ENCODE measurements around the gene TEX38.

DNA sequence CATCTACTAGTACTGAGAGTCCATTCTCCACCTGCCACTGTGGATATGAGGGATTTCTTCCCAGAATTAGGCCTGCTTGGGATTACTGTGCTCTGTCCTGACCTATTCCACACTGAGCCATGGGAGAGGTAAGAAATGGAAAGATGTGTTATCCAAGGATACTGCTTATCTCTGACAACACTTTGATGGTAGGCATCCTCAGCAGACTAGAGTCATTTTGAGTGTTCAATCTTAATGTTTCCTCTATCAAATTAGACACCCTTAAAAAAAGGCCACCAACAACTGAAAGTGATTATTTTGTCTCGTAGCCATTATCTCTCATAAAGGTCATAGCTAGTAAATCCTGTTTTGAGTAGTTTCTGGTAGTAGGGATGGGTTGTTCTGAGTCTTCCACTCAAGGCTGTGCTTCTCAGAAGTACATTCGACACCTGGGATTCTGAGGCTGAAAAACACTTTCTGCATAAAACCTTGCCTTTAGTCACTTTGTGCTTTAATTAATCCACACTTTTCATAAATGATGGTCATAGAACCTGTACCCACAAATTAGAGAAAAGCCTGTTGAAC lies 12.3 kb upstream of the TEX38 start:
- TF ChIP-seq YY1 (IDR thresholded peaks at IDR 0.05; ENCODE audit: insufficient read depth, insufficient read length) (no peak), ZNF274 (IDR thresholded peaks at IDR 0.05; ENCODE audit: low read depth, low read length) (no peak)
